PC-3 (cell line): Measurements from ENCODE around the gene KNCN. TPM values are rescaled to one million over a fixed set of nuclear protein-coding genes. Genes with fewer than 3 reads are reported as not detected.
A peak's percentile ranks its signal among the peaks of the same experiment; 100 is the strongest.

Source experiments
- ATAC-seq: fragments of 200-7000 bp; cut with Tn5 transposase; 2 replicates; pipeline ENCODE4 v1.9.1; 2020; ENCODE audit warnings: mild to moderate bottlenecking, moderate library complexity
- BruUV-seq: library from RNA; stranded (reverse); fragments of 400-500 nt; replicated peaks from 2 replicates; lab custom pipeline; 2021; lab: Mats Ljungman, UMichigan
- CTCF ChIA-PET: fragments of 300-600 bp; sonication (Branson Sonifier 250); formaldehyde crosslinking; loops from one replicate; lab custom pipeline; 2022; ENCODE audit warnings: antibody characterized with exemption; lab: Charles Lee
- POLR2A ChIA-PET: fragments of 300-600 bp; sonication (Branson Sonifier 250); formaldehyde crosslinking; loops from one replicate; lab custom pipeline; 2022; ENCODE audit warnings: antibody characterized with exemption; ENCODE audit not compliant: unreplicated experiment; lab: Charles Lee
- DNase-seq: peaks from one replicate; pipeline ENCODE4 v3.0.0-alpha.2; 2015
- H2AFZ ChIP-seq: fragments of 300-600 bp; sonication (generic); 2 replicates; pipeline ENCODE4 v1.6.0; 2016; ENCODE audit warnings: antibody characterized with exemption, low read length
- H3F3A ChIP-seq: fragments of 300-600 bp; sonication (generic); one replicate; pipeline ENCODE4 v1.6.0; 2017; ENCODE audit warnings: antibody characterized with exemption, low read length, control low read depth, mild to moderate bottlenecking; ENCODE audit not compliant: unreplicated experiment
- H3K27ac ChIP-seq: fragments of 300-600 bp; sonication (generic); 2 replicates; pipeline ENCODE4 v1.5.1; 2016; ENCODE audit warnings: mild to moderate bottlenecking, low read length
- H3K27me3 ChIP-seq: fragments of 300-600 bp; sonication (generic); 2 replicates; pipeline ENCODE4 v1.6.1; 2016; ENCODE audit warnings: low read length, mixed read lengths
- H3K36me3 ChIP-seq: fragments of 300-600 bp; sonication (generic); 2 replicates; pipeline ENCODE4 v1.6.1; 2016; ENCODE audit warnings: low read depth, mixed run types, low read length, mixed read lengths
- H3K4me1 ChIP-seq: fragments of 300-600 bp; sonication (generic); 2 replicates; pipeline ENCODE4 v1.5.1; 2016; ENCODE audit warnings: low read length; ENCODE audit not compliant: insufficient read depth
- H3K4me2 ChIP-seq: fragments of 300-600 bp; sonication (generic); 2 replicates; pipeline ENCODE4 v1.6.0; 2016; ENCODE audit warnings: low read length
- H3K4me3 ChIP-seq: fragments of 300-600 bp; sonication (generic); 2 replicates; pipeline ENCODE4 v1.5.1; 2016; ENCODE audit warnings: mild to moderate bottlenecking, low read length, mixed read lengths
- H3K79me2 ChIP-seq: fragments of 300-600 bp; sonication (generic); 2 replicates; pipeline ENCODE4 v1.6.1; 2017; ENCODE audit warnings: low read length, mixed read lengths
- H3K9ac ChIP-seq: fragments of 300-600 bp; sonication (generic); 2 replicates; pipeline ENCODE4 v1.6.0; 2016; ENCODE audit warnings: mild to moderate bottlenecking, low read length
- H3K9me2 ChIP-seq: fragments of 300-600 bp; sonication (generic); replicated peaks from 2 replicates; pipeline ENCODE4 v1.6.1; 2016; ENCODE audit warnings: mixed run types, low read length, mixed read lengths
- H3K9me3 ChIP-seq: fragments of 300-600 bp; sonication (generic); 2 replicates; pipeline ENCODE4 v1.6.1; 2016; ENCODE audit warnings: low read length, mixed read lengths
- H4K20me1 ChIP-seq: fragments of 300-600 bp; sonication (generic); 2 replicates; pipeline ENCODE4 v1.6.1; 2016; ENCODE audit warnings: low read length, mixed read lengths
- EZH2 ChIP-seq: fragments of 300-600 bp; sonication (generic); IDR thresholded peaks from one replicate; pipeline ENCODE4 v1.6.1; 2017; ENCODE audit warnings: antibody characterized with exemption, mild to moderate bottlenecking, low read length; ENCODE audit not compliant: unreplicated experiment
- EZH2phosphoT487 ChIP-seq: fragments of 300-600 bp; sonication (generic); IDR thresholded peaks from 2 replicates; pipeline ENCODE4 v1.6.1; 2018; ENCODE audit warnings: mild to moderate bottlenecking, antibody characterized with exemption, low read length, borderline replicate concordance
- intact Hi-C: fragments of 100-400 bp; cut with micrococcal nuclease; formaldehyde crosslinking; loops from 2 replicates; pipeline ENCODE4 v1.9.0; 2023
- total RNA-seq: library from RNA; depleted of rRNA; stranded (reverse); fragments of >200 nt; gene quantifications from 2 replicates; pipeline ENCODE4 v1.2.3, GENCODE V29; 2014
- TF ChIP-seq, protein P1 (sequence below): fragments of 300-600 bp; sonication (generic); conservative IDR thresholded peaks from 2 replicates; pipeline ENCODE4 v1.5.1; 2017; ENCODE audit warnings: antibody characterized with exemption, low read depth, mild to moderate bottlenecking, low read length

Gene KNCN
- total RNA-seq, 1 experiment from 2014 or later = not detected

GRCh38 chr1:46532498-46533178 lies 18.8 kb downstream of the KNCN start:
- Histone ChIP-seq H3F3A (no peaks in the 10 kb centered on the region), H3K36me3 (no peaks in the 10 kb centered on the region), H3K9me2 (no peaks in the 10 kb centered on the region), H3K9me3 (no peaks in the 10 kb centered on the region), H3K4me2 (peak overlapping the region; percentile 76), H3K4me1 (peaks cover 11% of the 10 kb centered on the region; the same call in 1 of the 2 replicates), H3K27me3 (no peaks in the 10 kb centered on the region), H3K79me2 (no peaks in the 10 kb centered on the region), H3K4me3 (peak overlapping the region; percentile 49; the same call in 1 of the 2 replicates), H2AFZ (no peak overlapping the region), H3K27ac (no peak overlapping the region), H3K9ac (no peak overlapping the region), H4K20me1 (no peaks in the 10 kb centered on the region)
- POLR2A ChIA-PET = no interaction called here
- CTCF ChIA-PET = interaction anchor here (0.7 kb wide), 1 partner anchor 95 kb away, joined by 8 read pairs; no protein-coding TSS in a partner anchor
- intact Hi-C loops = no loop called here
- no peak for TF ChIP-seq EZH2
- TF ChIP-seq EZH2phosphoT487 = no peak
- TF ChIP-seq, protein P1, sequence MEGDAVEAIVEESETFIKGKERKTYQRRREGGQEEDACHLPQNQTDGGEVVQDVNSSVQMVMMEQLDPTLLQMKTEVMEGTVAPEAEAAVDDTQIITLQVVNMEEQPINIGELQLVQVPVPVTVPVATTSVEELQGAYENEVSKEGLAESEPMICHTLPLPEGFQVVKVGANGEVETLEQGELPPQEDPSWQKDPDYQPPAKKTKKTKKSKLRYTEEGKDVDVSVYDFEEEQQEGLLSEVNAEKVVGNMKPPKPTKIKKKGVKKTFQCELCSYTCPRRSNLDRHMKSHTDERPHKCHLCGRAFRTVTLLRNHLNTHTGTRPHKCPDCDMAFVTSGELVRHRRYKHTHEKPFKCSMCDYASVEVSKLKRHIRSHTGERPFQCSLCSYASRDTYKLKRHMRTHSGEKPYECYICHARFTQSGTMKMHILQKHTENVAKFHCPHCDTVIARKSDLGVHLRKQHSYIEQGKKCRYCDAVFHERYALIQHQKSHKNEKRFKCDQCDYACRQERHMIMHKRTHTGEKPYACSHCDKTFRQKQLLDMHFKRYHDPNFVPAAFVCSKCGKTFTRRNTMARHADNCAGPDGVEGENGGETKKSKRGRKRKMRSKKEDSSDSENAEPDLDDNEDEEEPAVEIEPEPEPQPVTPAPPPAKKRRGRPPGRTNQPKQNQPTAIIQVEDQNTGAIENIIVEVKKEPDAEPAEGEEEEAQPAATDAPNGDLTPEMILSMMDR = peak; percentile 76
- no TSS peak for BruUV-seq
- DNase-seq = peak; percentile 55
- peak; percentile 50 for ATAC-seq

GRCh38 chr1:46532095-46532494 lies 19.4 kb downstream of the KNCN start:
- no peak overlapping the region for H3K4me2 ChIP-seq
- CTCF ChIA-PET = no interaction called here
- no peaks in the 10 kb centered on the region for H3K36me3 ChIP-seq
- ATAC-seq (no peak), DNase-seq (no peak)
- H2AFZ ChIP-seq = no peak overlapping the region
- H3K9ac ChIP-seq = no peak overlapping the region
- intact Hi-C loops = no loop called here
- H3K27me3 ChIP-seq = no peaks in the 10 kb centered on the region
- H3F3A ChIP-seq = no peaks in the 10 kb centered on the region
- H3K4me3 ChIP-seq = no peak overlapping the region
- no peak overlapping the region for H3K27ac ChIP-seq
- no peak for TF ChIP-seq EZH2phosphoT487
- TF ChIP-seq EZH2 = no peak
- TF ChIP-seq, protein P1 = no peak
- no peaks in the 10 kb centered on the region for H3K79me2 ChIP-seq
- POLR2A ChIA-PET = no interaction called here
- H3K9me2 ChIP-seq = no peaks in the 10 kb centered on the region
- H3K4me1 ChIP-seq = peaks cover 11% of the 10 kb centered on the region; the same call in 1 of the 2 replicates
- no TSS peak for BruUV-seq
- H4K20me1 ChIP-seq = no peaks in the 10 kb centered on the region
- H3K9me3 ChIP-seq = no peaks in the 10 kb centered on the region
